BJ (cell line): ENCODE data around the gene L3MBTL4. TPM values are rescaled to one million over a fixed set of nuclear protein-coding genes. Genes with fewer than 3 reads are reported as not detected.

Experiments used
- CTCF ChIA-PET: fragments of 350-600 bp; formaldehyde crosslinking; extraction: SDS; loops from one replicate; lab custom pipeline; 2021; ENCODE audit warnings: antibody characterized with exemption, inconsistent platforms; lab: Yijun Ruan, JAX
- POLR2A ChIA-PET: fragments of 300-600 bp; sonication (Branson Sonifier 250); formaldehyde crosslinking; extraction: SDS; loops from one replicate; lab custom pipeline; 2021; ENCODE audit warnings: antibody characterized with exemption; lab: Charles Lee
- DNase-seq: peaks from one replicate; pipeline ENCODE4 v3.0.0-alpha.2; 2011; ENCODE audit warnings: low read depth
- H3K27me3 ChIP-seq: 2 replicates; pipeline ENCODE4 v1.6.0; 2011; ENCODE audit warnings: low read length; ENCODE audit not compliant: control insufficient read depth, insufficient read depth
- H3K36me3 ChIP-seq: 2 replicates; pipeline ENCODE4 v1.5.1; 2011; ENCODE audit warnings: low read length; ENCODE audit not compliant: control insufficient read depth, insufficient read depth
- H3K4me3 ChIP-seq: 2 replicates; pipeline ENCODE4 v1.5.1; 2011; ENCODE audit warnings: low read depth, mild to moderate bottlenecking, control low read depth, low read length
- CTCF ChIP-seq: IDR thresholded peaks from 2 replicates; pipeline ENCODE4 v1.5.1; 2011; ENCODE audit warnings: low read depth, mild to moderate bottlenecking, control low read depth, inconsistent platforms, low read length, moderate library complexity; ENCODE audit not compliant: insufficient read depth
- polyA plus RNA-seq: library from polyadenylated mRNA; depleted of rRNA; stranded (reverse); fragments of >200 nt; gene quantifications from 2 replicates; pipeline ENCODE4 v1.2.3, GENCODE V29; 2011

The L3MBTL4 gene
- polyA plus RNA-seq, 1 experiment = not detected

GRCh38 chr18:6132751-6133368, 281.9 kb downstream of the L3MBTL4 start:
- CTCF ChIA-PET = no interaction called here
- no peak overlapping the region for H3K4me3 ChIP-seq
- POLR2A ChIA-PET = no interaction called here
- H3K27me3 ChIP-seq = no peaks in the 10 kb centered on the region
- DNase-seq = no peak
- H3K36me3 ChIP-seq = no peaks in the 10 kb centered on the region
- TF ChIP-seq CTCF = no peak

- ChIA-PET POLR2A (no interaction called here), CTCF (no interaction called here)
- no peak for DNase-seq
- TF ChIP-seq CTCF = no peak
- H3K4me3 ChIP-seq = no peak overlapping the region
- H3K36me3 ChIP-seq = no peaks in the 10 kb centered on the region
- no peaks in the 10 kb centered on the region for H3K27me3 ChIP-seq
Observed at GRCh38 chr18:6120820-6121279, 293.9 kb downstream of the L3MBTL4 start.

- no peak for DNase-seq
- CTCF ChIA-PET = no interaction called here
- POLR2A ChIA-PET = no interaction called here
- Histone ChIP-seq H3K27me3 (no peaks in the 10 kb centered on the region), H3K36me3 (no peaks in the 10 kb centered on the region), H3K4me3 (no peak overlapping the region)
- no peak for TF ChIP-seq CTCF
Observed at GRCh38 chr18:6119761-6120160, 294.9 kb downstream of the L3MBTL4 start.

GRCh38 chr18:6118080-6118479, 296.6 kb downstream of the L3MBTL4 start:
- ChIA-PET POLR2A (no interaction called here), CTCF (no interaction called here)
- no peak overlapping the region for H3K4me3 ChIP-seq
- no peaks in the 10 kb centered on the region for H3K36me3 ChIP-seq
- H3K27me3 ChIP-seq = no peaks in the 10 kb centered on the region
- no peak for DNase-seq
- no peak for TF ChIP-seq CTCF

- no peaks in the 10 kb centered on the region for H3K27me3 ChIP-seq
- no peaks in the 10 kb centered on the region for H3K36me3 ChIP-seq
- ChIA-PET POLR2A (no interaction called here), CTCF (no interaction called here)
- TF ChIP-seq CTCF = no peak
- no peak for DNase-seq
- no peak overlapping the region for H3K4me3 ChIP-seq
Observed at GRCh38 chr18:6115710-6116109, 299.0 kb downstream of the L3MBTL4 start.
